ENCODE data around the gene GOLGA3. TPM values are rescaled to one million over a fixed set of nuclear protein-coding genes. Genes with fewer than 3 reads are reported as not detected.
"Not testable (repeated sequence)": the region's sequence is repeated elsewhere in the genome, so short reads cannot be mapped to it uniquely, and the experiment has no call there.

The GOLGA3 gene
- total RNA-seq, 2 experiments from 2014 or later: 52.2 to 55.6 TPM

GRCh38 chr12:132812631-132813305, 15.9 kb downstream of the GOLGA3 start:
- DNase-seq (peak; percentile 54), ATAC-seq (no peak)
- Mint-ChIP-seq H3K27ac (peak overlapping the region; percentile 36), H3K4me3 (no peak overlapping the region), H3K9me3 (no peaks in the 10 kb centered on the region), H3K27me3 (no peaks in the 10 kb centered on the region), H3K36me3 (ENCODE audit: low read depth) (peaks cover 52% of the 10 kb centered on the region), H3K4me1 (ENCODE audit: low read depth) (peaks cover 33% of the 10 kb centered on the region)
- no peak for TF ChIP-seq CTCF (IDR thresholded peaks at IDR 0.05)
- POLR2A ChIA-PET: no interaction called here
- CTCF ChIA-PET: no interaction called here
- intact Hi-C loops (cut with micrococcal nuclease): no loop called here

- POLR2A ChIA-PET; ATAC-seq; H3K4me3 Mint-ChIP-seq; intact Hi-C loops (cut with micrococcal nuclease); H3K9me3 Mint-ChIP-seq; H3K27me3 Mint-ChIP-seq; H3K27ac Mint-ChIP-seq: not testable (repeated sequence)
- peak; percentile 46 for DNase-seq
- Mint-ChIP-seq H3K4me1 (ENCODE audit: low read depth) (peaks cover 51% of the 10 kb centered on the region), H3K36me3 (ENCODE audit: low read depth) (peaks cover 61% of the 10 kb centered on the region)
- CTCF ChIA-PET: interaction anchor here (1.0 to 1.3 kb wide), 2 partner anchors 70 to 97 kb away, joined by 3 to 6 read pairs; no protein-coding TSS in a partner anchor
- TF ChIP-seq CTCF (IDR thresholded peaks at IDR 0.05): peak; percentile 16
Observed at GRCh38 chr12:132809391-132809790, 19.3 kb downstream of the GOLGA3 start.

GRCh38 chr12:132807295-132808092, 21.2 kb downstream of the GOLGA3 start:
- CTCF ChIA-PET: interaction anchor here (1.0 to 3.2 kb wide), 5 partner anchors 27 to 99 kb away, joined by 3 to 15 read pairs (median 5); no protein-coding TSS in a partner anchor
- H3K9me3 Mint-ChIP-seq: no peaks in the 10 kb centered on the region
- ATAC-seq: peak; percentile 24

GRCh38 chr12:132806857-132807256, 21.8 kb downstream of the GOLGA3 start:
- H3K27me3 Mint-ChIP-seq: no peaks in the 10 kb centered on the region
- no peaks in the 10 kb centered on the region for H3K9me3 Mint-ChIP-seq
- no peak overlapping the region for H3K4me3 Mint-ChIP-seq
- peak; percentile 58 for ATAC-seq
- H3K4me1 Mint-ChIP-seq (ENCODE audit: low read depth): peaks cover 36% of the 10 kb centered on the region
- ChIA-PET CTCF (interaction anchor here (1.0 to 3.2 kb wide), 5 partner anchors 27 to 99 kb away, joined by 3 to 15 read pairs (median 4); no protein-coding TSS in a partner anchor), POLR2A (interaction anchor here (1.4 to 1.7 kb wide), 3 partner anchors 10 to 69 kb away, joined by 3 to 4 read pairs (median 3); no protein-coding TSS in a partner anchor)
- TF ChIP-seq CTCF (IDR thresholded peaks at IDR 0.05): no peak
- H3K36me3 Mint-ChIP-seq (ENCODE audit: low read depth): peaks cover 63% of the 10 kb centered on the region
- intact Hi-C loops (cut with micrococcal nuclease): no loop called here
- H3K27ac Mint-ChIP-seq: peak overlapping the region; percentile 46
- DNase-seq: peak; percentile 75

More at GRCh38 chr12:132807295-132808092, 21.2 kb downstream of the GOLGA3 start:
- peaks cover 66% of the 10 kb centered on the region for H3K36me3 Mint-ChIP-seq (ENCODE audit: low read depth)
- H3K4me1 Mint-ChIP-seq (ENCODE audit: low read depth): peaks cover 41% of the 10 kb centered on the region
- no peaks in the 10 kb centered on the region for H3K27me3 Mint-ChIP-seq
- DNase-seq: no peak
- H3K27ac Mint-ChIP-seq: peak overlapping the region; percentile 46
- H3K4me3 Mint-ChIP-seq: no peak overlapping the region
- POLR2A ChIA-PET: interaction anchor here (0.7 to 1.7 kb wide), 4 partner anchors 11 to 150 kb away, joined by 3 to 4 read pairs (median 3); no protein-coding TSS in a partner anchor
- TF ChIP-seq CTCF (IDR thresholded peaks at IDR 0.05): no peak
- intact Hi-C loops (cut with micrococcal nuclease): no loop called here

Data from activated CD8-positive, alpha-beta T cell treated with anti-CD3 and anti-CD28 coated beads for 36 hours (primary cell).